B cell (primary cell): ENCODE data around the gene KDM7A. TPM values are rescaled to one million over a fixed set of nuclear protein-coding genes. Genes with fewer than 3 reads are reported as not detected.

Source experiments
- ATAC-seq: fragments of 200-7000 bp; cut with Tn5 transposase; one replicate; pipeline ENCODE4 v1.10.0; 2021; ENCODE audit warnings: low read depth, mild to moderate bottlenecking, moderate number of reproducible peaks, moderate library complexity
- CTCF ChIA-PET: fragments of 350-600 bp; sonication (Branson Sonifier 250); formaldehyde crosslinking; loops from one replicate; lab custom pipeline; 2021; ENCODE audit warnings: antibody characterized with exemption, inconsistent platforms; lab: Charles Lee
- POLR2A ChIA-PET: fragments of 350-600 bp; sonication (Branson Sonifier 250); formaldehyde crosslinking; loops from one replicate; lab custom pipeline; 2021; ENCODE audit warnings: antibody characterized with exemption; lab: Charles Lee
- DNase-seq: peaks from one replicate; pipeline ENCODE4 v3.0.0; 2013
- H2AFZ ChIP-seq: 2 replicates; pipeline ENCODE4 v1.6.1; 2012; ENCODE audit warnings: mild to moderate bottlenecking, low read depth, low read length; ENCODE audit not compliant: insufficient read depth, poor library complexity, severe bottlenecking
- H3K27ac ChIP-seq, 2 donors: 1 replicate in 1 of 2; 2 replicates in 1 of 2; pipeline ENCODE4 v1.5.1; 2012 to 2013; ENCODE audit warnings: low read length in 2 of 2, mild to moderate bottlenecking in 2 of 2, moderate library complexity in 1 of 2
- H3K27me3 ChIP-seq, 4 experiments: fragments of 200-600 bp in 1 of 4; sonication (generic) in 1 of 4; replicated peaks in 1 of 4; 1 replicate in 2 of 4; 2 replicates in 2 of 4; pipeline versions ENCODE4 v1.6.1 to v1.7.0; 2013 to 2016; ENCODE audit warnings: low read length in 3 of 4, mild to moderate bottlenecking in 2 of 4, mixed read lengths in 1 of 4, moderate library complexity in 1 of 4; ENCODE audit not compliant: insufficient read depth in 4 of 4, control insufficient read depth in 3 of 4; ENCODE audit errors: control extremely low read depth in 1 of 4
- H3K36me3 ChIP-seq, 2 experiments: replicated peaks in 1 of 2; 1 replicate in 1 of 2; 2 replicates in 1 of 2; pipeline versions ENCODE4 v1.6.1 to v1.7.1; 2013; ENCODE audit warnings: low read length in 1 of 2; ENCODE audit not compliant: insufficient read depth in 2 of 2, control insufficient read depth in 1 of 2; ENCODE audit errors: control extremely low read depth in 1 of 2, extremely low read depth in 1 of 2
- H3K4me1 ChIP-seq, 2 donors: fragments of 200-600 bp in 1 of 2; sonication (generic) in 1 of 2; 1 replicate in 1 of 2; 2 replicates in 1 of 2; pipeline versions ENCODE4 v1.5.1 to v1.6.1; 2013 to 2017; ENCODE audit warnings: low read length in 2 of 2; ENCODE audit not compliant: control insufficient read depth in 2 of 2, insufficient read depth in 2 of 2
- H3K4me2 ChIP-seq: replicated peaks from 2 replicates; pipeline ENCODE3; 2012; ENCODE audit warnings: mild to moderate bottlenecking, low read depth, low read length; ENCODE audit not compliant: poor library complexity, severe bottlenecking
- H3K4me3 ChIP-seq, 5 experiments: fragments of 200-600 bp in 1 of 5; sonication (generic) in 1 of 5; 1 replicate in 3 of 5; 2 replicates in 2 of 5; pipeline versions ENCODE4 v1.5.1 to v1.7.0; 2011 to 2016; ENCODE audit warnings: low read length in 4 of 5, mild to moderate bottlenecking in 4 of 5, low read depth in 2 of 5, control low read depth in 1 of 5, moderate library complexity in 1 of 5; ENCODE audit not compliant: insufficient read depth in 1 of 5; ENCODE audit errors: control extremely low read depth in 1 of 5, extremely low read depth in 1 of 5
- H3K79me2 ChIP-seq: fragments of 200-600 bp; sonication (generic); one replicate; pipeline ENCODE4 v1.6.0; 2016; ENCODE audit warnings: low read length; ENCODE audit not compliant: control insufficient read depth, insufficient read depth
- H3K9ac ChIP-seq: fragments of 200-600 bp; sonication (generic); 2 replicates; pipeline ENCODE4 v1.6.1; 2017; ENCODE audit warnings: mild to moderate bottlenecking, low read length, moderate library complexity
- H3K9me3 ChIP-seq, 3 donors: one replicate each; pipeline versions ENCODE4 v1.6.1 to v1.7.1; 2013; ENCODE audit warnings: low read length in 2 of 3; ENCODE audit not compliant: control insufficient read depth in 2 of 3, insufficient read depth in 1 of 3; ENCODE audit errors: control extremely low read depth in 1 of 3
- H4K20me1 ChIP-seq: 2 replicates; pipeline ENCODE4 v1.6.0; 2012; ENCODE audit warnings: mild to moderate bottlenecking, low read length; ENCODE audit not compliant: insufficient read depth, control insufficient read depth, poor library complexity, severe bottlenecking
- H3K27ac Mint-ChIP-seq: one replicate; pipeline ENCODE4 v1.8.0; 2021; ENCODE audit warnings: mixed read lengths
- H3K27me3 Mint-ChIP-seq: one replicate; pipeline ENCODE4 v1.8.0; 2021; ENCODE audit warnings: mixed read lengths
- H3K4me1 Mint-ChIP-seq: one replicate; pipeline ENCODE4 v1.8.0; 2021; ENCODE audit warnings: mixed read lengths
- H3K4me3 Mint-ChIP-seq: one replicate; pipeline ENCODE4 v1.8.0; 2021; ENCODE audit warnings: mixed read lengths
- H3K9me3 Mint-ChIP-seq: one replicate; pipeline ENCODE4 v1.8.0; 2022; ENCODE audit warnings: mixed read lengths; ENCODE audit not compliant: insufficient read depth
- CTCF ChIP-seq: fragments of 200-600 bp; IDR thresholded peaks from one replicate; pipeline ENCODE4 v1.8.0; 2022; ENCODE audit warnings: antibody characterized with exemption, mild to moderate bottlenecking
- EZH2 ChIP-seq: IDR thresholded peaks from 2 replicates; pipeline ENCODE4 v1.6.1; 2012; ENCODE audit warnings: borderline replicate concordance, low read depth, mild to moderate bottlenecking, moderate library complexity, low read length; ENCODE audit not compliant: insufficient read depth, poor library complexity, severe bottlenecking
- WGBS: methylation state at CpG from one replicate; pipeline ENCODE4 v1.1.5; 2013; ENCODE audit warnings: missing lambda C conversion rate; ENCODE audit not compliant: insufficient coverage; 5-methylcytosine and 5-hydroxymethylcytosine counted together
- intact Hi-C: fragments of 100-400 bp; cut with micrococcal nuclease; formaldehyde crosslinking; loops from one replicate; pipeline ENCODE4 v1.10.0; 2022
- polyA plus RNA-seq: library from polyadenylated mRNA; depleted of rRNA; stranded (reverse); fragments of >200 nt; gene quantifications from 2 replicates; pipeline ENCODE4 v1.2.3, GENCODE V29; 2012
- total RNA-seq, 2 donors: library from RNA; stranded (reverse); fragments of 120-200 nt in 1 of 2; gene quantifications; 1 replicate in 1 of 2; 2 replicates in 1 of 2; pipeline versions ENCODE4 v1.2.3 to v1.2.4, GENCODE V29; 2013 to 2022

Gene KDM7A
- total and polyA plus RNA-seq, 2 donors (not counting 1 experiment from before 2014, with no cell fraction given) = 16.1 to 50.8 TPM

- H3K4me1 ChIP-seq = no peaks in the 10 kb centered on the region
- H3K27ac Mint-ChIP-seq = no peak overlapping the region
- POLR2A ChIA-PET = no interaction called here
- CTCF ChIA-PET = interaction anchor here (0.9 to 1.1 kb wide), 2 partner anchors 9 to 10 kb away, joined by 3 read pairs; no protein-coding TSS in a partner anchor
- H3K27ac ChIP-seq = no peak overlapping the region
- no peak overlapping the region for H3K4me2 ChIP-seq
- DNase-seq (no peak), ATAC-seq (no peak)
- no peak overlapping the region for H2AFZ ChIP-seq
- H3K9ac ChIP-seq = no peak overlapping the region
- no peak for TF ChIP-seq CTCF
- TF ChIP-seq EZH2 = no peak
- H3K4me3 Mint-ChIP-seq = no peak overlapping the region
- H3K4me1 Mint-ChIP-seq = peaks cover 2% of the 10 kb centered on the region
- WGBS = no CpG with 5 or more reads among the region's 2 CpGs
- peaks cover 4% of the 10 kb centered on the region for H3K9me3 Mint-ChIP-seq
- H3K9me3 ChIP-seq = peaks cover 0 to 10% (median 0%) of the 10 kb centered on the region in 3 donors
- H3K4me3 ChIP-seq = no peak overlapping the region
- H3K79me2 ChIP-seq = no peaks in the 10 kb centered on the region
- intact Hi-C loops = no loop called here
- H3K27me3 ChIP-seq = no peaks in the 10 kb centered on the region
- no peaks in the 10 kb centered on the region for H4K20me1 ChIP-seq
- peaks cover 5% of the 10 kb centered on the region for H3K27me3 Mint-ChIP-seq
- no peaks in the 10 kb centered on the region for H3K36me3 ChIP-seq
These were observed 21.2 kb upstream of the KDM7A start for GRCh38 chr7:140197938-140198337.

GRCh38 chr7:140197218-140197890 lies 20.6 kb upstream of the KDM7A start:
- ATAC-seq = no peak
- H3K4me3 Mint-ChIP-seq = no peak overlapping the region
- ChIA-PET CTCF (interaction anchor here (0.9 to 1.1 kb wide), 2 partner anchors 8 to 11 kb away, joined by 3 read pairs; no protein-coding TSS in a partner anchor), POLR2A (no interaction called here)
- H4K20me1 ChIP-seq = no peaks in the 10 kb centered on the region
- no peaks in the 10 kb centered on the region for H3K4me1 ChIP-seq
- WGBS = 98% methylated on average over 4 of the region's 9 CpGs
- H3K36me3 ChIP-seq = no peaks in the 10 kb centered on the region
- no peak overlapping the region for H3K4me3 ChIP-seq
- no peaks in the 10 kb centered on the region for H3K79me2 ChIP-seq
- H3K4me2 ChIP-seq = no peak overlapping the region
- no peak for DNase-seq
- TF ChIP-seq EZH2 (no peak), CTCF (no peak)
- H3K4me1 Mint-ChIP-seq = peaks cover 2% of the 10 kb centered on the region
- H3K27me3 ChIP-seq = no peaks in the 10 kb centered on the region
- H3K9me3 Mint-ChIP-seq = peaks cover 4% of the 10 kb centered on the region
- H3K27me3 Mint-ChIP-seq = peaks cover 5% of the 10 kb centered on the region
- intact Hi-C loops = no loop called here
- H2AFZ ChIP-seq = no peak overlapping the region
- no peak overlapping the region for H3K27ac ChIP-seq
- no peak overlapping the region for H3K9ac ChIP-seq
- no peak overlapping the region for H3K27ac Mint-ChIP-seq
- H3K9me3 ChIP-seq = peaks cover 0 to 10% (median 0%) of the 10 kb centered on the region in 3 donors
